ENCODE measurements around the gene TXNRD1.

TXNRD1 gene

GRCh38 chr12:104371043-104371870 lies 155.7 kb downstream of the TXNRD1 start:
- peak; percentile 73 for DNase-seq (ENCODE audit: low read depth)
- no peak for TF ChIP-seq CTCF (IDR thresholded peaks at IDR 0.05; ENCODE audit: low read length, missing control alignments)
- no peak overlapping the region for H3K4me3 ChIP-seq (replicated peaks; ENCODE audit: low read depth, low read length)

GRCh38 chr12:104372061-104372720 lies 156.6 kb downstream of the TXNRD1 start:
- no peak for DNase-seq (ENCODE audit: low read depth)
- no peak for TF ChIP-seq CTCF (IDR thresholded peaks at IDR 0.05; ENCODE audit: low read length, missing control alignments)
- H3K4me3 ChIP-seq (replicated peaks; ENCODE audit: low read depth, low read length): no peak overlapping the region

- TF ChIP-seq CTCF (IDR thresholded peaks at IDR 0.05; ENCODE audit: low read length, missing control alignments): no peak
- H3K4me3 ChIP-seq (replicated peaks; ENCODE audit: low read depth, low read length): no peak overlapping the region
- DNase-seq (ENCODE audit: low read depth): no peak
Measured at GRCh38 chr12:104372721-104373335, 157.2 kb downstream of the TXNRD1 start.

DNA sequence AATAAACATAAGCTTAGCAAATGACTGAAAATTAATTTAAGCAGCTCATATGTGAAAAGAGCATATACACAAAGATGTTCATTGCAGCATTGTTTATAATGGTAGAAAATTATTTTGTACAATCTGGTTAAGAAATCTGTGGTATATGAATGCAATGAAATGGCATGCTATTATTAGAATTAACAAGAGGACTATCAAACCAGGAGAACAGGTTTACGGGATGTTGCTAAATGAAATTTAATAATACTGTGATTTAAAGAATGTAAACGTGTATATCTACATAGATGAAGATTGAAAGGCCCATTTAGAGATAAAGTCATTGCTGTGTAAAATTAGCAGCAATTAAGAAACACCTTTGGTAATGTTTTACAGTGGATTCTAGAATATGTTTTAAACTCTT lies 158.5 kb downstream of the TXNRD1 start:
- TF ChIP-seq CTCF (IDR thresholded peaks at IDR 0.05; ENCODE audit: low read length, missing control alignments): no peak

DNA sequence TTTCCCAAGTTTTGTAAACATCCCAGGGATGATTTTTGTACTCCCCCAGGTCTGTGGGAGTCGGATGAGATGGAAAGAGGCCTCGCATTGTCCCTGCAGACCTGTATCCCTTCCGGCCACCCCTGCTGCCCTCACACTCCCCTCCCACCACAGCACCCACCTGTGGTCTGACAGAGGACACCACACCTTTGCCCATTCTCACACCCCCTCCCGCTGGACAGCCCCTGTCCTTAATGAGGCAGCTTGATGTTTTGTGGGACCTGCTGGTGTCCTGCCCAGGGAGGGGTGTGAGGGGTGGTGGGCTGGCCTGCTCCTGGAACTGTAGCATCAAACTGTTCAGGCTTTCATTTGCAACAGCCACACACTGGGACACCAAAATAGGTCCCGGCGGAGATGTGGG lies 159.2 kb downstream of the TXNRD1 start:
- no peak overlapping the region for H3K4me3 ChIP-seq (replicated peaks; ENCODE audit: low read depth, low read length)
- no peak for TF ChIP-seq CTCF (IDR thresholded peaks at IDR 0.05; ENCODE audit: low read length, missing control alignments)
- no peak for DNase-seq (ENCODE audit: low read depth)

More for the DNA sequence above, 158.5 kb downstream of the TXNRD1 start:
- H3K4me3 ChIP-seq (replicated peaks; ENCODE audit: low read depth, low read length): no peak overlapping the region
- DNase-seq (ENCODE audit: low read depth): no peak

- TF ChIP-seq CTCF (IDR thresholded peaks at IDR 0.05; ENCODE audit: low read length, missing control alignments): no peak
- no peak for DNase-seq (ENCODE audit: low read depth)
- no peak overlapping the region for H3K4me3 ChIP-seq (replicated peaks; ENCODE audit: low read depth, low read length)
Measured at GRCh38 chr12:104375775-104376174, 160.2 kb downstream of the TXNRD1 start.
